Ramos (cell line): ENCODE measurements around the gene MINDY4.

Experiments used
- in situ Hi-C: fragments of 300-500 bp; cut with MboI; formaldehyde crosslinking; loops from one replicate; pipeline ENCODE4 v1.14.3; 2022; ENCODE audit warnings: low sequenced_read_pairs; ENCODE audit not compliant: unreplicated experiment

The MINDY4 gene

GRCh38 chr7:30771174-30771879 is at the start of gene MINDY4:
Gene MINDY4 (plus strand): TSS chr7:30771417. CDS start chr7:30771494, 77 bp downstream.
- in situ Hi-C loops, result no loop called here

DNA sequence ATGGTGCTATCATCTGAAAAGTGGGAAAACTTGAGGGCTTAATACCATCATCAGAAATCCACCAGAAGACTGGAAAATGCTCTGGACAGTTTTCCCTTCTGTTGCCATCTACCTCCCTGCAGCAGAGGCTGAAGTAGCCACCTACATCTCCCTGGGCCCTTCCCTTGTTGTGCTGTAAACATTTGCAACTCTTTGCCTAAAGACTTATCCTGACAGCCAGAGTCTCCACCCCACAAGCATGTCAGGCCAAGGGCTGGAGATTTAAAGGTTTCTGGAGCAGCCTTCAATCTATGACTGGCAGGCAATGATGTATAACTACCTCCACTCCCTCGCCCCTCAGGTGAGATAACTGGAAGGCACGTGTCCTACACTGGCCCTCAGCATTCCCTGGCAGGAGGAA is 49.0 kb upstream of the MINDY4 start:
- in situ Hi-C loops, result no loop called here

GRCh38 chr7:30722671-30723070 is 48.5 kb upstream of the MINDY4 start:
- in situ Hi-C loops, result no loop called here

DNA sequence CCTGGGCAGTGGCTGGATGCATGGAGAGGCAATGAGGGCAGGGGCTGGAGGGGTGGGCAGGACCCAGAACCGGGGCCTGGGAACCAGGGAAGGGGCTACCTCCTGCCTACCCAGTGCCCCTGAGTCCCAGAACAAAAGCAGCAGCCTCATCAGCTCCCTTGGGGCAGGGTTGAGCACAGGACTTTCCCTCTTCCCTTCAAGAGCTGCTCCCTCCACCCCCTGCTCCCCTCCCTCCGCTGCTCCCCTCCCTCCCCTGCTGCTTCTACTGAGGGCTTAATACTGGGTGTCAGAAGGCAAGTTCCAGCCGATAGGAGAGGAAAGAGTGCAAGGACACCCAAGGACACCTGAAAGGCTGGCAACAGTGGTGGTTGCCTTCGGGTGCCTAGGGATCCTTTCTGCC is 47.4 kb upstream of the MINDY4 start:
- in situ Hi-C loops, result no loop called here

- in situ Hi-C loops, result no loop called here
Observed at GRCh38 chr7:30726296-30727006, 44.8 kb upstream of the MINDY4 start.

DNA sequence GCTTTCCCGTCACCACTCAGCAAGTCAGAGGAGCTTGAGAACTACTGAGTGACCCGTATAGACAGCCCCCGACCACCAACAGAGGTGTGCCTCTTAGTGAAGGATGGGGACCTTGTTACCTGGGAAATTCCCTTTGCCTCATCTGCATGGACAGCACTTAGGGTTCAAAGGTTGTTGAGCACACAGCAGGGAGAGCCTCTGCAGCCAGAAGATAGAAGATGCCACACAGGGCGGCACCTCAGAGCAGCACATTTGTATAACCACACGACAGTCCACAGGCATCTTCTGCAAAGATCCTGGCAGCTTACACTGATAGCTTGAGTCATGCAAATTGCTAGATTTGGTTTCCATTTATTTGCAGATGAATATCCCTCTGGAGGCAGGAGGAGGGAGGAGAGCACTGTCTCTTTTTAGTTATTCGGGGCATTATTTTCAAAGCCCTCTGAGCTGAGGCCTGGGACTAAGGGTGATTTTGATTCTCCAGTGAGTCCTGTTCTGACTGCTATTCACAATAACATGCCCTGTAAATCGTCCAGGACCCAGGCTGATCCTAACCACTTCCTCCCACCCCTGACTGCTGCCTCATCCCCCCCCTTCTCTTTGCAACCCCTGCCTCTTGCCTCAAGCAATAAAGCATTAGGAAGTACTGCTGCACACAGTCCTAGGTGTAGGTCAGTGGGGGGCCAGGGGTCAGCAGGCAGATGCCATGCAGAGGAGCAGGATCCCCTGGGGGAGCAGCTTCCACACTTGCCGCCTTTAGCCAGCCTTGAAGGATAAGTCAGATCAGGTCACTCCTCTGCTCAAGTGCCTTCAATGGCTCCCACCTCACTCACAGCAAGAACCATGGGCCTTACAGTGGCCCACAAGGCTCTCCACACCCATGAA is 43.9 kb upstream of the MINDY4 start:
- in situ Hi-C loops, result no loop called here

GRCh38 chr7:30728591-30729100 is 42.6 kb upstream of the MINDY4 start:
- in situ Hi-C loops, result no loop called here

DNA sequence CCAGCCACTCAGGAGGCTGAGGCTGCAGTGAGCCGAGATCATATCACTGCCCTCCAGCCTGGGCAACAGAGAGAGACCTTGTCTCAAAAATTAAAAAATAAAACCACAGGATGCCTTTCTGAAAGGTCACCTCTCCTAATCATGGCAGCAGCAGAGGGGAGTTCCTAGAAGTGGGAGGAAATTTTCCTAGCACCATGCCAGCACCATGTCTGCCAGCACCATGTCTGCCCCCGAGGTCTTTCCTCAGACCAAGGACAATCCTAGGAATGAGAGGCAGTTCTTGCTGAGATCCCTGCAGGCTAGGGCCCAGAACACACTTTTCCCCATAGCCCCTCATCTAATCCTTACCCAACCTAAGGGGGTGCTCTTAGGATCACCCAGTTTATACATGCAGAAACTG is 41.6 kb upstream of the MINDY4 start:
- in situ Hi-C loops, result loop anchor here (10.0 kb wide), 1 partner anchor 185 kb away; no protein-coding TSS in a partner anchor

- in situ Hi-C loops, result loop anchor here (10.0 kb wide), 1 partner anchor 185 kb away; no protein-coding TSS in a partner anchor
Observed at GRCh38 chr7:30730097-30730496, 41.1 kb upstream of the MINDY4 start.

GRCh38 chr7:30730996-30731395 is 40.2 kb upstream of the MINDY4 start:
- in situ Hi-C loops, result loop anchor here (10.0 kb wide), 1 partner anchor 186 kb away; no protein-coding TSS in a partner anchor

DNA sequence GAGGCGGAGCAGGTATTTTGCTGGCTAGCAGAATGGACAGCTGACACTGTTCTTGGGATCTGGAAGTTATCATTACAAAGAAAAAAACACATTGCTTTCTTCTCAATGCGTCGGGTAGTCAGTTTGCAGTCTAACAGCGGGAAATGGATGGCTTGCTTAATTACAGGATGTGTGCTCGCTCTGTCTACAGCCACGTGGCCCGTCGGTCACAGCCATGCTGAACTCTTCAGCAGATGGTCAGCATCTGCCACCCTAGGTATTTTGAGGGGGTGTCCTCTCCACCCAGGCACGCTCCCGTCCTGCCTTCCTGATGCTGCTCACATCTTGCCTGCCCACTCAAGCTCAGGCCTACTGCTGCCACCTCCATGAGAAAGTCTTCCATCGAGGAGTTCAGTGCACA is 39.6 kb upstream of the MINDY4 start:
- in situ Hi-C loops, result loop anchor here (10.0 kb wide), 1 partner anchor 187 kb away; no protein-coding TSS in a partner anchor

DNA sequence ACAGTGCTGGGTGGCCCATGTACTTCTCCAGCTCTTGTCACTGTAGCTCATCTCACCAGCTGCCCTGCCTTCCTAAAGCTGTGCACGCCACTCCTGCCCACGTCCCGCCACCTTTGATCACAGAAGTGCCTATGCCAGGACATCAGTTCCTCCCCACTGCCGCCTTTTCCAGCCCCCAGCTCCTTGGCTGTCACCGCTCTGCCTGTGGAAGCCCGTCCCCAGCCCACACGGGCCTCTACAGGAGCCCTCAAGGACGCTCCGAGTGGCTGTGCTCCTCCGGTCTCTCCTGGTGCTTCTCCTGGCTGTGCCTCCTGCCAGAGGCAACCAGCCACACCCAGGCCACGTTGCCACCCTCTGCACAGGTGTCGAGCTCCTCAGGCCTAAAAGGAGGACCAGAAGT is 38.6 kb upstream of the MINDY4 start:
- in situ Hi-C loops, result loop anchor here (10.0 kb wide), 1 partner anchor 188 kb away; no protein-coding TSS in a partner anchor

DNA sequence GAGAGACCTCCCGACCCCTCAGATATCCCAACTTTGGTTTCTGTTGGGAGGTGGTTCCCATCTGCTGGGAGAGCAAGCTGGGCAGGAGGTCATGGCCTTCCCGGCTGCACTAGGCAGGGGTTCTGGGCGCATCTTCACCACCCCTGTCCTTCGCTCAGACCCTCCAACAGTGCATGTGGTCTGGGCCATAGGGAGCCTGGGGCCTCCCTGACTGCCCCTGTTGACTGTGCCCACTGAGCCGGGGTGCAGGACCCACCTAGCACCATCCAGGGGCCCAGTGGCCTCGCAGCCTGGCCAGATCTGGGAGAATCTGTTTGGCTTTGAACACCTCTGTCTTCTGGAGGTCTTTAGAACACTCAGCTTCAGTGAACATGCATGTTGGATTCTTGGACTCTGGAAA is 38.0 kb upstream of the MINDY4 start:
- in situ Hi-C loops, result loop anchor here (10.0 kb wide), 1 partner anchor 188 kb away; no protein-coding TSS in a partner anchor

DNA sequence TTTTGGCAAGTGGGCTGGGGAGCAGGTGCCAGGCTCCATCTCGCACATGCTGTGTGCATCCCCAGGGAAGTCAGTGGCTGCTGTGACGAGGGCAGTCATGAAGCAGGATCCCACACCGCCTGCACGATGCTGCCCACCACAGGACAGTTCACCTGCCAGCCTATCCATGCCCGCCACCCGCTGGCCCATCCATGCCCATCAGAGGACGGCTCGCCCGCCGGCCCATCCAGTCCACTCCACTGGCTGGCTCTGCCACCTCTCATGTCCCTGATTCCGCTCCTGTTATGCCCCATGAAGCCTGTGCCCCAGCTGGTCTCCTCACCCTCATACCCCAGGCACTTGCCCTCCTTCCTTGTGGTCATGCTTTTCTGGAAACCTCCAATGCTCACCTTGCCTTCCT is 37.5 kb upstream of the MINDY4 start:
- in situ Hi-C loops, result loop anchor here (10.0 kb wide), 1 partner anchor 189 kb away; no protein-coding TSS in a partner anchor

DNA sequence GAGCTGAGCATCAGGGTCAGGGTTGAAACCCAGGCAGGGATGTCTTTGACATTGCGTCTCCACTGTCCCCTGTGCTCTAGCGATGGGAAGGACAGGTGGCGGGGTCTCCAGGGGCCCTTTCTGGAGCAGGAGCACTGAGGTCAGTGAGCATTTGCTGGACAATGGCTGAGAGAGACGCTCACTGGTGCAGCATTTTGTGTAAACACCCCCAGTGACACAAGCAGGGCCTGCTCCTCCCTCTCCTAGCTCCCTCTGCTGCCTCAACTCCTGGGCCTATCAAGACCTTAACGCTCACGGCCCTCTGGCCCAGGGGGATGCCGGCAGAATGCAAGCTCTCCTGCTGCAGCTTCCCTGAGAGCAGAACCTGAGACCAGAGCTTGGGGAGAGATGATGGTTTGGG is 36.7 kb upstream of the MINDY4 start:
- in situ Hi-C loops, result loop anchor here (10.0 kb wide), 1 partner anchor 190 kb away; no protein-coding TSS in a partner anchor

GRCh38 chr7:30735631-30736030 is 35.6 kb upstream of the MINDY4 start:
- in situ Hi-C loops, result loop anchor here (10.0 kb wide), 1 partner anchor 191 kb away; no protein-coding TSS in a partner anchor

- in situ Hi-C loops, result loop anchor here (10.0 kb wide), 1 partner anchor 191 kb away; no protein-coding TSS in a partner anchor
Observed at GRCh38 chr7:30736291-30736690, 34.9 kb upstream of the MINDY4 start.

DNA sequence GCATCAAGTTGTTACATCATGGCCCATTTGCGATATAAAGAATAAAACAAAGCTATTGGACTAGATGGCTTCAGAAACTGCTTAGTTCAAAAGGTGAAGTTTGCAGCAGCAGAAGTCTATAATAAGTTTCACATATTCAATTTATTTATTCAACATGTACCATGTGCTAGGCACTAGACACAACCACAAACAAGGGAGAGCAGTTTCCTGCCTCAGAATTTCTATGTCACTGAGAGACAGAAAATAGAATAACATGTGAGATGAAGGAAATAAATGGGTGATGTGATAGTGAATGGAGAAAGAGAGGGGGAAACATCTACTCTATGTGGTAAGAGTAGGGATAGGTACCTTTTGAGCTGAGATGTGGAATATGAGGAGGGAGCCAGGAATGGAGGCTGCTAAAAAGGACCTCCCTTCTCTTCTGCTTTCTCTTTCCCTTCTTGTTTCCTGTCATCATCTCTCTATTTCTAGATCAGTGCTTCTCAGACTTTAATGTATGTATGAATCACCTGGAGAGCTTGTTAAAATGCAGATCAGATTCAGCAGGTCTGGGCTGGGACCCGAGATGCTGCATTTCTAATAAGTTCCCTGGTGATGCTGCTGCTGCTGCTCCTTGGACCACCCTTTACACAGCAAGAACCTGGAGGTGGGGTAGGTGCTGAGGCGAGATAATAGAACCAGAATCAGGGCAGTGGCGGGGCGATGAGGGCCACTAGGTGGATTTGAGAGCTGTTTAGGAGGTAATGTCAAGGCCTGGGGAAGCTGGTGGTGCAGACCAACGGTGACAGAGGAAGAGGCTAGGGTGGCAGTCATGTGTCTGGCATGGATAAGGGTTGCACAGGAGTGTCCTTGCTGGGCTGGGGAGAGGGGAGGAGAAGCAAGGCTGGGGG is 32.9 kb upstream of the MINDY4 start:
- in situ Hi-C loops, result loop anchor here (10.0 kb wide), 1 partner anchor 193 kb away; no protein-coding TSS in a partner anchor

DNA sequence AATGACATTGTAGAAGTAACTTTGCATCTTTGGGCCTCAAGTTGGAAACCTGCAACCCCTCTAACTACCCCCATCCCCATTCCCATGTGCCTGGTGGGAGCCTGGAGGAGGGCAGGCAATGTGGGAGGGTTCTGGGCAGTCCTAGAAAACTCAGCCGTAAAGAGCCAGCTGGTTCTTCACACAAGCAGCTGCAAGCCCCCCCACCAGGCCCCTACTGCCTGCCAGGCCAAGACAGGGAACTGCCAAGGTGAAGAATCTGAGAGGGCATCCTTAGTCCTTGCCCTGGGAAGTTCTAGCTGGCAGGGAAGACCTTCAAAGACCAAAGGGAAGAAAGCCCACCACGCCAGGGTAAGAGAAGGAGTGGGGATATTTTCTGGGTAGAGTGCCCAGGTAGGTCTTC is 31.5 kb upstream of the MINDY4 start:
- in situ Hi-C loops, result loop anchor here (10.0 kb wide), 1 partner anchor 195 kb away; no protein-coding TSS in a partner anchor
